ENCODE measurements around the gene HLF.

HLF gene

DNA sequence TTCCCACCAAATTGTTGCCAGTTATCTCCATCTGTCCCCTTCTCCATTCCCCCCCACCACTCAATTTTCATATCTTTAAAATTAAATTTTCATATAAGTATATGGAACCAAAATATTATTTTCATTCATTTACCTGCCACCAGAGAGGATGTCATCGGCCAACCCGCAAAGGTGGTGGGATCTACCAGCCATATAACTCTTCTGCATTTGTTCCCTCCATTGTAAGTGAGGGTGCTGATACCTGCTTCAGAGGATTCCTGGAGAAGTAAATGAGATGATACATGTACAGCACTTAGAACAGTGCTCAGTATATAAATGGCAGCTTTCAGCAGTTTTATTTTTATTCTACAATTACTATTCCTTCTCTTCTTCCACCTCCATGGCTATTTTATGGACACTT, 15.0 kb downstream of the HLF start:
- no peaks in the 10 kb centered on the region for H3K27me3 ChIP-seq (replicated peaks; ENCODE audit: control insufficient read depth, insufficient read depth, low read length)

DNA sequence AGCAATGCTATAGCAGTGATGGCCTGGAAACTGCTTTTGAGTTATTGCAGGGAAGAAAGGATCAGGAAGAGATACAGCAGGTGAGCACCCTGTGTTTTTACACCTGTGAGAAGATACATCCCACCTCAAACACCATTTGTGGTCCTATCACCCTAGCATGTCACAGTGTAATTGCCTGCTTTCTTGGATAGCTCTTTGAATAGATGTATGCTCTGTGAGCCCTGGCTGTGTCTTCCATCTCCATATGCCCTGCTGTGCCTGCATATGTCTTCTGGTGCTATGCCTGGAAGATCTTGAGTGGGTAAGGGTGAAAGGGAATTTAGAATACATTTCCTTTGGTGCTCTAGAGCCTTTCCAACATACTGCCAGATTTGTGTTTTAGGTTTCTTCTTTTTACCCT, 15.5 kb downstream of the HLF start:
- no peak for DNase-seq (ENCODE audit: extremely low read depth, insufficient read length)
- H3K36me3 ChIP-seq (ENCODE audit: control insufficient read depth, insufficient read depth, low read length) = no peaks in the 10 kb centered on the region
- H3K4me3 ChIP-seq (replicated peaks; ENCODE audit: low read depth, low read length) = no peak overlapping the region
- H3K27me3 ChIP-seq (replicated peaks; ENCODE audit: control insufficient read depth, insufficient read depth, low read length) = no peaks in the 10 kb centered on the region
- TF ChIP-seq, protein P1, sequence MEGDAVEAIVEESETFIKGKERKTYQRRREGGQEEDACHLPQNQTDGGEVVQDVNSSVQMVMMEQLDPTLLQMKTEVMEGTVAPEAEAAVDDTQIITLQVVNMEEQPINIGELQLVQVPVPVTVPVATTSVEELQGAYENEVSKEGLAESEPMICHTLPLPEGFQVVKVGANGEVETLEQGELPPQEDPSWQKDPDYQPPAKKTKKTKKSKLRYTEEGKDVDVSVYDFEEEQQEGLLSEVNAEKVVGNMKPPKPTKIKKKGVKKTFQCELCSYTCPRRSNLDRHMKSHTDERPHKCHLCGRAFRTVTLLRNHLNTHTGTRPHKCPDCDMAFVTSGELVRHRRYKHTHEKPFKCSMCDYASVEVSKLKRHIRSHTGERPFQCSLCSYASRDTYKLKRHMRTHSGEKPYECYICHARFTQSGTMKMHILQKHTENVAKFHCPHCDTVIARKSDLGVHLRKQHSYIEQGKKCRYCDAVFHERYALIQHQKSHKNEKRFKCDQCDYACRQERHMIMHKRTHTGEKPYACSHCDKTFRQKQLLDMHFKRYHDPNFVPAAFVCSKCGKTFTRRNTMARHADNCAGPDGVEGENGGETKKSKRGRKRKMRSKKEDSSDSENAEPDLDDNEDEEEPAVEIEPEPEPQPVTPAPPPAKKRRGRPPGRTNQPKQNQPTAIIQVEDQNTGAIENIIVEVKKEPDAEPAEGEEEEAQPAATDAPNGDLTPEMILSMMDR (IDR thresholded peaks at IDR 0.05; ENCODE audit: insufficient read depth, low read length, poor library complexity, severe bottlenecking) = no peak

More for the DNA sequence above, 15.0 kb downstream of the HLF start:
- DNase-seq (ENCODE audit: extremely low read depth, insufficient read length) = no peak
- TF ChIP-seq, protein P1 (IDR thresholded peaks at IDR 0.05; ENCODE audit: insufficient read depth, low read length, poor library complexity, severe bottlenecking) = no peak
- Histone ChIP-seq H3K4me3 (replicated peaks; ENCODE audit: low read depth, low read length) (no peak overlapping the region), H3K36me3 (ENCODE audit: control insufficient read depth, insufficient read depth, low read length) (no peaks in the 10 kb centered on the region)

DNA sequence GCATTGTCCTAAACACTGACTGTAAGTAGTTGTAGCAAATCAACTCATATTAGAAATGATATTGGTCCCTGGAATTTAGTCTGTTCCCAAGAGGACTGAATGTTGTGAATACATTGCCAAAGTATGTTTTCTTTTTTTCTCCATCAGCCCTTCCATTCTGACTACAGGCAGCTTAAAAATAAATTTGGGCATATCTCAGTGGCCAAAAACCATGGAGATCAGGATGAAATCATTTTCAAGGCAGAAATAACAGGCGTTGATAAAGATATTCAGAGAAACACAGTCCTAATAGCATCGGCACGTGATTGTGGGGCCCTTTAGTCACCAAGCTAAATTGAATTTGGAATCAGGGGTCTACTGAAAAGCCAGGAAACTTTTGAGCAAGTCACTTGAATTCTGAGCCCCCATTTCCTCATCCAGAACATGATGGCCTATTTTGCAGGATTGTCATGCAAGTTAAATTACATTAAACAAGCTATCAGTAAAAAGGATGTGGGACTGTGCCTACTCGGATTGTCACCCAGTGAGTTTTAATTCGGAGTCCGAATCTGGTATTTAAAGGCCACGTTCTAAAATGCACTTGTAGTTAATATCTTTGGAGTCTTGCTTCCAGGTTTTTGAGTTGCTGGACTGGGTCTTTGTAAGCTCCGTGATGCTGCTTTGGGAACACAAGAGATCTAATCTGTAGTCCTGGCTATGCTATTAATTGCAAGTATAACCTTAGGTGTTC, 17.1 kb downstream of the HLF start:
- Histone ChIP-seq H3K4me3 (replicated peaks; ENCODE audit: low read depth, low read length) (no peak overlapping the region), H3K27me3 (replicated peaks; ENCODE audit: control insufficient read depth, insufficient read depth, low read length) (no peaks in the 10 kb centered on the region), H3K36me3 (ENCODE audit: control insufficient read depth, insufficient read depth, low read length) (no peaks in the 10 kb centered on the region)
- no peak for DNase-seq (ENCODE audit: extremely low read depth, insufficient read length)
- TF ChIP-seq, protein P1 (IDR thresholded peaks at IDR 0.05; ENCODE audit: insufficient read depth, low read length, poor library complexity, severe bottlenecking) = no peak

DNA sequence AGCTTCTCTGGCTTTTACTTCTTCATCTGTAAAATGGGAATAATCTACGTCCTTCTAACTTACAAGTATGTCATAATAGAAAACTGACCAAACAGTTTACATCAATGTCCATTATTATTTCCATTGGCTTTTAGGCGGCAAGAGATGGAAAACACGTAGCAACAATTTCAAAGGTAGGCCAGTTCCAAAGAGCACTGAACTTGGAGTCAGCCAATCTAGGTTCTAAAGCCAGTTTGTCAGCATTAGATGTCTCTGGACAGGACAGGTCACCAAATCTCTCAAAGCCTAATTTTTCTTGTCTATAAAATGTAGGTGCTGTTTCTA, 17.6 kb downstream of the HLF start:
- H3K36me3 ChIP-seq (ENCODE audit: control insufficient read depth, insufficient read depth, low read length) = no peaks in the 10 kb centered on the region
- H3K4me3 ChIP-seq (replicated peaks; ENCODE audit: low read depth, low read length) = no peak overlapping the region
- no peaks in the 10 kb centered on the region for H3K27me3 ChIP-seq (replicated peaks; ENCODE audit: control insufficient read depth, insufficient read depth, low read length)
- DNase-seq (ENCODE audit: extremely low read depth, insufficient read length) = no peak
- TF ChIP-seq, protein P1 (IDR thresholded peaks at IDR 0.05; ENCODE audit: insufficient read depth, low read length, poor library complexity, severe bottlenecking) = no peak

DNA sequence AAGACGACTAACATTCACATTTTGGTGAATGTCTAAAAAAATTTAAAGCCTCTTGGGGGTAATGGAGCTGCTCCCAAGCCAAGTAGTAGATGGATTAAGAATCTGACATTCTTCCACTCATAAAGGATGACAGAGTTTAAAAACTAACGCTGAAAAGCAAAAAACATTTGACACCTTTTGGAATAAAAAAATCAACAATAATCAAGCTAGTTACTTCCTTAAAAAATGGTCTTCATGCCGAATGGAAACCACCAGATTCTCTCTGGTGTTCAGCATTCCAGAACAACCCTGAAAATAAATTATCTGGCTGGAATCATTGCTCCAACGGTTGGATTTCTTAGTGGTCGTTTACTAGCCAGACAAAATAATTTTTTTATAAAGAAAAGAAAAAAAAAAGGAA, 18.0 kb downstream of the HLF start:
- TF ChIP-seq, protein P1 (IDR thresholded peaks at IDR 0.05; ENCODE audit: insufficient read depth, low read length, poor library complexity, severe bottlenecking) = no peak
- no peak overlapping the region for H3K4me3 ChIP-seq (replicated peaks; ENCODE audit: low read depth, low read length)
- H3K36me3 ChIP-seq (ENCODE audit: control insufficient read depth, insufficient read depth, low read length) = no peaks in the 10 kb centered on the region
- H3K27me3 ChIP-seq (replicated peaks; ENCODE audit: control insufficient read depth, insufficient read depth, low read length) = no peaks in the 10 kb centered on the region
- no peak for DNase-seq (ENCODE audit: extremely low read depth, insufficient read length)

Data from GM06990 (cell line).